ENCODE data around the gene TCF7L1. TPM values are rescaled to one million over a fixed set of nuclear protein-coding genes. Genes with fewer than 3 reads are reported as not detected.

TCF7L1 gene
- total RNA-seq, 4 donors from 2014 or later: 2.7 to 10.3 (median 8.2) TPM

DNA sequence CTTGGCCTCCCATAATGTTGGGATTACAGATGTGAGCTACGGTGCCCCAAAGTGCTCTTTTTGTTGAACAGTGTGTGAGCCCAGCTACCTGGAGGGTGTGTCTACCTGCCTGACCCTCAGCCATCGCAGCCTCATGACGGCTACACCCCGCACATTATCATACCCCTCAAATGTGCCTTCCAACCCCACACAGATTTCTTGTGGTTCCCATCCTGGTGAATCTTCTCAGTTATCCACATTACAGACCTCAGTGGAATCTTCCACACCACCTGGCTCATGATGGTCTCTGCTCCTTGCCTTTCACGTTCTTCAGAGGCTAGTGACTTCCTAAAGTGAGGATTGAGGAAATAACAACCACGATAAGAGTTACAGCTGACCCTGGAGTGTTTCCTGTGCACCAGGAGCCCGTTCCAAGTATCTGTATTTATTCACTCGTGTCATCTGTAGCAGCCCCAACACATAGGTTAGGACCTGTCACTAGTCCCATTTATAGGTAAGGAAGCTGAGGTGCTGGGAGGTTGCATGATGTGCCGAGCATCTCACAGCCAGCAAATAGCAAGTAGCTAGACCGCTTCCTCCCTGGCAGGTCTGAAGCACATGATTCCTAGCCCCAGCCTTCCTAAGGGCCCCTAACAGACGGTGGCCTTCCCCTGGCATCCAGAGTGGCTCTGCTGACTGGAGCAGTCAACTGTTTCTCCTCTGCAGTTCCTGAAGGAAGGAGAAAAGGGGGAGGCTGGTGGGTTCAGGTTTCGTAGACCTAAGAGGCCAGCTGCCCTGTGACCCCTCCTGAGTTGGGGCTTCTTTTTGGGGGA is 47.3 kb downstream of the TCF7L1 start:
- no peak for TF ChIP-seq CTCF (IDR thresholded peaks at IDR 0.05; ENCODE audit: low read depth)

DNA sequence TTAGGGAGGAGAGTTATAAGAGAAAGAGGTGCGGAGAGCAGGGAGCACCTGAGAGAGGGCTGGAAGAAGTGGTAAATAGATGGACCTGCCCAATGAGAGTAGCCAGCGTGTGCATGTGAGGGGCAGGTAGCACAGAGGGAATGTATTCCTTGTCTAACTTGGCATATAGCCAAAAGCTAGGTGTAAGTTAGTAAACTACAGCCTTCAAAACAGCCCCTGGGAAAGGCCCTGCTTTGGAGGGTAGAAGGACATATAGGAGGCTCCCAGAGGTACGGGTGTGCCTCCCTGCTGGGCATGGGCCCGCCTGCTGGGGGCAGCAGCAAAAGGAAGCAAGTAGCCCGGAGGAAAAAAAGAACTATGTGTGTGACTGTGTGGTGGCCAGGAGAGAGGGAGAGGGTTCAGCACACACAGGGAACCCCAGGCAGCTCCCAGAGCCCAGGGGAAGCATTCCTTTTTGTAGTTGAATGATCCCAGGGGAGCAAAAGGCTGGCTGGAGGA is 48.0 kb downstream of the TCF7L1 start:
- no peak for TF ChIP-seq CTCF (IDR thresholded peaks at IDR 0.05; ENCODE audit: low read depth)

DNA sequence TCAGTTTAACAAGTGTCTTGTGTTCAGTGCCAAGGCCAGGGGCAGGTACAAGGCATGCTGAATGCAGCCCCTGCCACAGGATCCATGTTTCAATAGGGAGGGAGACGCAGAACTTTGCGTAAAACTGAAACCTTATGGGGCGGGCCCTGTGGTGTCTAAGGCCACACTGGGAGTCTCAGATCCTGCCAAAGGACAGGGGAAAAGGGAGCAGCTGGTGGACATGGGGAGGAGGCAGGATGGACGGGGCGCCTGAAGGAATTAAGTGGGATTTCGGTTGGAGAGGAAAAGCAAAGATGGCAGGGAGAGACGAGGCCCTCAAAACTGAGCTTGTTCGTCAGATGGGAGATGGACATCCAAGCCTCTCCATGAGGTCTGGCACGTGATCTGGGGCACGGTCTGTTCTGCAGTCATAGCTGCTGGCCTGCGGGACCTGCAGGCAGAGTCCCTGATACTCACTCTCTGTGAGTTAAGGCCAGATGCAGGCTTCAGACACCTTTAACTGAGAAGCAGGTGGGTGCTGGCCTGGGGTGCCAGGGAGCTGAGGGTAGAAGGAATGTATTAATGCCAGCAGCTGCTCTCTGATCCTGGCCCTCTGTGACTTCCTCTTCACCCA is 48.8 kb downstream of the TCF7L1 start:
- no peak for TF ChIP-seq CTCF (IDR thresholded peaks at IDR 0.05; ENCODE audit: low read depth)

GRCh38 chr2:85183076-85183475 is 49.9 kb downstream of the TCF7L1 start:
- TF ChIP-seq CTCF (IDR thresholded peaks at IDR 0.05; ENCODE audit: low read depth): no peak

GRCh38 chr2:85183479-85183878 is 50.3 kb downstream of the TCF7L1 start:
- TF ChIP-seq CTCF (IDR thresholded peaks at IDR 0.05; ENCODE audit: low read depth): no peak

GRCh38 chr2:85184231-85184630 is 51.0 kb downstream of the TCF7L1 start:
- TF ChIP-seq CTCF (IDR thresholded peaks at IDR 0.05; ENCODE audit: low read depth): no peak

DNA sequence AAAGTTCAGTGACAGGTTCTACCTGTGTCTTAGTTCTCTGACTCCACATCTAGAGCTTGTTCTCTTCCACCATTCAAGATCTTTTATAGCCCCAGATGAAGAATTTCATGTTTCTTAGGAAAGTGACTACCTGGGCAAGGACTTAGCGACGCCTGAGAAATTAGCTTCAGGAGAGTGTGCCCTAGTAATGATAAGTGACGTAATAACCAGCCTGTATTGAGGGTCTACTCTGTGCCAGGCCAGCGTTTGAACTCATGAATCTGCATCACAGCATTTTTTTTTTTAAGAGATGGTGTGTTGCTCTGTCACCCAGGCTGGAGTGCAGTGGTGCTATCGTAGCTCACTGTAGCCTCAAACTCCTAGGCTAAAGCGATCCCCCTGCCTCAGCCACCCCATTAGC is 51.8 kb downstream of the TCF7L1 start:
- TF ChIP-seq CTCF (IDR thresholded peaks at IDR 0.05; ENCODE audit: low read depth): no peak

All from subcutaneous adipose tissue (tissue), 4 donors.